Glutamatergic neuron (in vitro differentiated cells): ENCODE results near the gene TMEM229B. TPM values are rescaled to one million over a fixed set of nuclear protein-coding genes. Genes with fewer than 3 reads are reported as not detected.

Source experiments
- DNase-seq: peaks from one replicate; pipeline ENCODE4 v3.0.0; 2022
- H3K27ac Mint-ChIP-seq: one replicate; pipeline ENCODE4 v1.8.0; 2020; ENCODE audit warnings: mild to moderate bottlenecking, mixed read lengths, inconsistent platforms; ENCODE audit not compliant: unreplicated experiment
- H3K27me3 Mint-ChIP-seq: one replicate; pipeline ENCODE4 v1.8.0; 2020; ENCODE audit warnings: mild to moderate bottlenecking, moderate library complexity, mixed read lengths, inconsistent platforms; ENCODE audit not compliant: unreplicated experiment
- H3K36me3 Mint-ChIP-seq: one replicate; pipeline ENCODE4 v1.8.0; 2020; ENCODE audit warnings: mild to moderate bottlenecking, mixed read lengths, inconsistent platforms; ENCODE audit not compliant: unreplicated experiment
- H3K4me1 Mint-ChIP-seq: one replicate; pipeline ENCODE4 v1.8.0; 2020; ENCODE audit warnings: mild to moderate bottlenecking, low read depth, mixed read lengths, inconsistent platforms; ENCODE audit not compliant: unreplicated experiment
- H3K4me3 Mint-ChIP-seq: one replicate; pipeline ENCODE4 v1.8.0; 2020; ENCODE audit warnings: mild to moderate bottlenecking, mixed read lengths, inconsistent platforms; ENCODE audit not compliant: unreplicated experiment
- H3K9me3 Mint-ChIP-seq: one replicate; pipeline ENCODE4 v1.8.0; 2020; ENCODE audit warnings: mild to moderate bottlenecking, moderate library complexity, mixed read lengths, inconsistent platforms; ENCODE audit not compliant: unreplicated experiment
- CTCF ChIP-seq: fragments of 200-600 bp; sonication (generic); IDR thresholded peaks from one replicate; pipeline ENCODE4 v1.5.0; 2021; ENCODE audit not compliant: partially characterized antibody, unreplicated experiment
- total RNA-seq: library from RNA; stranded (reverse); fragmentation: NEBNext Ultra II Directional; extraction: Animal tissue kit (Norgen Biotek cat#: 25700); gene quantifications from one replicate; pipeline ENCODE4 v1.2.1, GENCODE V29; 2021; ENCODE audit not compliant: unreplicated experiment

The TMEM229B gene
- total RNA-seq, 1 donor from 2014 or later = 7.5 TPM

- DNase-seq = no peak
- H3K4me1 Mint-ChIP-seq = no peaks in the 10 kb centered on the region
- no peak for TF ChIP-seq CTCF
- H3K9me3 Mint-ChIP-seq = peaks cover 2% of the 10 kb centered on the region
- H3K36me3 Mint-ChIP-seq = no peaks in the 10 kb centered on the region
- no peak overlapping the region for H3K4me3 Mint-ChIP-seq
- peaks cover 8% of the 10 kb centered on the region for H3K27me3 Mint-ChIP-seq
- H3K27ac Mint-ChIP-seq = no peak overlapping the region
Measured at GRCh38 chr14:67469954-67470353, 18.6 kb downstream of the TMEM229B start.

GRCh38 chr14:67468378-67468730, 20.2 kb downstream of the TMEM229B start:
- Mint-ChIP-seq H3K27ac (no peak overlapping the region), H3K36me3 (no peaks in the 10 kb centered on the region), H3K27me3 (peaks cover 8% of the 10 kb centered on the region), H3K9me3 (no peaks in the 10 kb centered on the region), H3K4me1 (no peaks in the 10 kb centered on the region), H3K4me3 (no peak overlapping the region)
- no peak for DNase-seq
- TF ChIP-seq CTCF = no peak

GRCh38 chr14:67467134-67467533, 21.4 kb downstream of the TMEM229B start:
- DNase-seq = no peak
- H3K36me3 Mint-ChIP-seq = no peaks in the 10 kb centered on the region
- H3K4me3 Mint-ChIP-seq = no peak overlapping the region
- no peaks in the 10 kb centered on the region for H3K9me3 Mint-ChIP-seq
- no peaks in the 10 kb centered on the region for H3K4me1 Mint-ChIP-seq
- H3K27me3 Mint-ChIP-seq = peaks cover 7% of the 10 kb centered on the region
- TF ChIP-seq CTCF = no peak
- H3K27ac Mint-ChIP-seq = no peak overlapping the region

GRCh38 chr14:67464879-67465278, 23.6 kb downstream of the TMEM229B start:
- Mint-ChIP-seq H3K4me3 (no peak overlapping the region), H3K27ac (no peak overlapping the region), H3K4me1 (peaks cover 4% of the 10 kb centered on the region), H3K36me3 (no peaks in the 10 kb centered on the region), H3K27me3 (peaks cover 2% of the 10 kb centered on the region), H3K9me3 (no peaks in the 10 kb centered on the region)
- no peak for TF ChIP-seq CTCF
- no peak for DNase-seq

GRCh38 chr14:67464377-67464776, 24.1 kb downstream of the TMEM229B start:
- TF ChIP-seq CTCF = no peak
- H3K27ac Mint-ChIP-seq = no peak overlapping the region
- DNase-seq = no peak
- H3K9me3 Mint-ChIP-seq = no peaks in the 10 kb centered on the region
- H3K4me3 Mint-ChIP-seq = no peak overlapping the region
- peaks cover 2% of the 10 kb centered on the region for H3K27me3 Mint-ChIP-seq
- peaks cover 4% of the 10 kb centered on the region for H3K4me1 Mint-ChIP-seq
- H3K36me3 Mint-ChIP-seq = no peaks in the 10 kb centered on the region
